ENCODE data around the gene KCNK16.
"Not testable (repeated sequence)": the region's sequence is repeated elsewhere in the genome, so short reads cannot be mapped to it uniquely, and the experiment has no call there.

Gene KCNK16

DNA sequence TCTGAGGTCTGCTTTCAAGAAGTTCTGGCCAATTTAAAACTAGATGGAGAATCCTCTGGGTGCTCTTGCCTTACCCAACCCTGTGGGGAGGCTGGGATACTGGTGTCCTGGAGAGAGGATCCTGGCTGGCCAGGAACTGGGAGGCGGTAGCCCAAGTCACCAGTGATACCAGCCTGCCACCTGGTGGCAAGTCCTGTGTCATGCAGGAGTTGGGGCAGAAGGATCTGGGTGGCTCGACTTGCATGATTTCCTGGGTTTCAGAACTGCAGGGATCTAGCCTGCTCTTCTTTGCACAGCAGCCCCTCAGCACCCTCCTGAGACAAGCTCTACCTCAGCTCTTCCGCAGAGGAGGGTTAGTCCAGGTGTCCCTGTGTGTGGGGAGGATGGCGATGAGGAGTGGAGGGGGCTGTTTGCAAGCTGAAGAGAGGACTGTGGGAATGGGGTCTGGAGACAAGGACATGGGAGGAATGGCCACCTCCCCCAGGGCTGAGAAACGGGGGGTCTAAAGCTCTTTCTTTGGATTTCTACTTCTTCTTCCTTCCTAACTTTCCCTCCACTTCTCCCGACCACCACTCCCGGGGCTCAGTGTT, 12.5 kb downstream of the KCNK16 start:
- DNase-seq (ENCODE audit: low read depth in 2 of 2): no peak

DNA sequence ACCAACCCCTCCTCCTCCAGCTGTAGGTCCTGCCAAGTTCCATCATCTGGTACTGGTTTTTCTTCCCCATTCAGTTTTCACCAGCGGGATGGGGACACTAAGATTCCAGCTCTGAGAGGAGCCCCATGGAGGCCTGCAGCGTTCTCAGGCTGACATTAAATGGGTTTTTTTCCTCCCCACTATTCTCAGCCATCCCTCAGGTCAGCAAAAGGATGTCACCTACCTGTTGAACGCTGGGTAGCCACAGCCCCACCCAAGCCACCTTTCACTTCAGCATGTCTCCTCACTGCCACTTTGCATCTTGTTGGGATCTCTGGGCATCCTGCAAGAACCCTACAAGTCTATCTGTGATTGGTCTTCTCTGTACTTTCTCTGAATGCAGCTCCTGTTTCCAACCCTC, 15.0 kb downstream of the KCNK16 start:
- no peak for DNase-seq (ENCODE audit: low read depth in 2 of 2)

GRCh38 chr6:39304951-39305350, 17.6 kb downstream of the KCNK16 start:
- no peak for DNase-seq (ENCODE audit: low read depth in 2 of 2)

DNA sequence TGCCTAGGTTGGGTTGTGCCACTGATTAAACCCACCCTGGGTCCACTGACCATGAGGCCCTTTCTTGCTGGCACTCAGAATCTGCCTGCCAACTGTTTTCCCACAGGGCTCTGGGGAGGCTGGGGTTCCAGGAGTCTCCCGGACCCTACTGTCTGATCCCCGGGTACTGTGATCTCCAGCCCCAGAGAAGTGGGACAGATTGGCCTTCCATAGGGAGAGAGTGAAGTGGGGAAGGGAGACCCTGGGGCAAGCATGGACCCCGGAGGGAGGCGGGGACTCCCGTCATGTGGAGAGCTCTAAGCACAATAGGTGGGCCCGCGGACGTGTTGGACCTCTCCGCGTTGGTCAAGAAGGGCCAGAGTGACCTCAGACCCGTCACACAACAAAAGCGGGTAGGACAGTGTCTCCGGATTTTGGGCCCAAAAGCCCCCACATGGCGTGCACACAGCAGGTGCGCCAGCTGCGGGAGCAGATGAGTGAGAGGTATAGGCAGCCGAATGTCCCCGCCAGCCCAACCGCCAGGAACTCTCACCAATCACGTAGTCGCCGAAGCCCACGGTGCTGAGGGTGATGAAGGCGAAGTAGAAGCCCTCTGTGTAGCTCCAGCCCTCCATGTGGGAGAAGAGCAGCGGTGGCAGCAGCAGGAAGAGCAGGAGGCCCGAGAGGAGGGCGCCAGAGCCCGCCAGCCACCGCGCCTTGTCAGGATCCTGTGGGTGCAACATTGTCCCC, 18.9 kb downstream of the KCNK16 start:
- DNase-seq (ENCODE audit: low read depth in 2 of 2): no peak

GRCh38 chr6:39302669-39303424, 19.7 kb downstream of the KCNK16 start:
- DNase-seq (ENCODE audit: low read depth in 2 of 2): peak; percentile 61 to 71

GRCh38 chr6:39302011-39302410, 20.5 kb downstream of the KCNK16 start:
- DNase-seq (ENCODE audit: low read depth in 2 of 2): no peak

- DNase-seq (ENCODE audit: low read depth in 2 of 2): no peak
These were observed 20.9 kb downstream of the KCNK16 start for GRCh38 chr6:39301606-39302005.

- no peak for DNase-seq (ENCODE audit: low read depth in 2 of 2)
These were observed 21.8 kb downstream of the KCNK16 start for GRCh38 chr6:39300739-39301138.

- DNase-seq (ENCODE audit: low read depth in 2 of 2): no peak
These were observed 24.4 kb downstream of the KCNK16 start for GRCh38 chr6:39298061-39298460.

GRCh38 chr6:39296745-39297640, 25.5 kb downstream of the KCNK16 start:
- DNase-seq (ENCODE audit: low read depth in 2 of 2): no peak

DNA sequence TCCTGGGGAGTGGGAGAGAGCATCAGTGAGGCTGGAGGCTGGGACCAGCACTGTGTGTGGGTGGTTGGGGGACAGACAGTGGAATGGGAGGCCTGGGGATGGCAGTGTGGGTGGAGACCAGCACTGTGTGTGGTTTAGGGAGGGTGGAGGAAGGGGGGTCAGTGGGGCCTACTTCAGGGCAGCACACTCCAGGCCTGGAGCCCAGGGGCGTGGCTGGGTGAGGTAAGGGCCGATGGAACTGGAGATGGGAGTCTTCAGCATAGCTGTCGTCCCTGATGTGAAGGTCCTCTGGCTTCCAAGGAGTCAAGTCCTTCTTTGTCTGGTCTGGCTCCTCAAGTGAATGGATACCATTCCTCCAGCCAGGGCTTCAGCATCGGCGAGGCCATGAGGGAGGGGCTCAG, 26.9 kb downstream of the KCNK16 start:
- DNase-seq (ENCODE audit: low read depth in 2 of 2): no peak

GRCh38 chr6:39294899-39295298, 27.6 kb downstream of the KCNK16 start:
- no peak for DNase-seq (ENCODE audit: low read depth in 2 of 2)

DNA sequence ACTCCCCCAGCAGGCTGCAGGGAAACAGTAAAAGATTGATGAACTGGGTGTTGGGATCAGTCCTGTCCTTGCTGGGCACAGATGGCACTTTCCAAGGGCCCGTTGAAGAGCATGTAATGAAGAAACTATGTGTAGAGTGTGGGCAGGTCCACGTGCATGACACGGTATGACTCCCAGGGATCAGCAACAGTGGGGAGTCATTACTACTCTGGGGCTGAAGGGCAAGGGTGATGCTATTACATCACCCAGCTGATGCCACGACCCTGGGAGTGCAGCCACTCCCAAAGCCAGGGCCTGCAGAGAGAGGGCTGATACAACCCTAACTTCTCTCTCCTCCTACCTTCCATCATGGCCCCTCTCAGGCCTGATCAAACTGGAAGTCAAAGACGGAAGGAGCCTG, 28.4 kb downstream of the KCNK16 start:
- DNase-seq (ENCODE audit: low read depth in 2 of 2): no peak

GRCh38 chr6:39292637-39293036, 29.9 kb downstream of the KCNK16 start:
- no peak for DNase-seq (ENCODE audit: low read depth in 2 of 2)

DNA sequence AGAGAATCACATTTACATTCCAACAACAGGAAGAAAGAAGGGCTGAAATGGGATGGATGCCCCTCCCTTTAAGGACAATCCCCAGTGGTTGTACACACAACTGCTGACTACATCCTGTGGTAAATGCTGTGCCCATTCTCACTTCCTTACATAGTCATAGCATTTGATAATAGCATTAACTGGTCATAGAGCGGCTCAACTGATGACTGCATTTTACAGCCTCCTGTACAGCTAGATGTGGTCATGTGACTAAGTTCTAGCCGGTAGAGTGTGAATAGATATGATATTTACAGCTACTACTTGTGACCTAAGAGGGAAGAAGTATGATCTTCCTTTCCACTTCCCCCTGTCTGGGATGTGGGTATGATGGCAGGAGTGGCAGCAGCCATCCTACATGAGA, 33.0 kb downstream of the KCNK16 start:
- no peak for DNase-seq (ENCODE audit: low read depth in 2 of 2)

DNA sequence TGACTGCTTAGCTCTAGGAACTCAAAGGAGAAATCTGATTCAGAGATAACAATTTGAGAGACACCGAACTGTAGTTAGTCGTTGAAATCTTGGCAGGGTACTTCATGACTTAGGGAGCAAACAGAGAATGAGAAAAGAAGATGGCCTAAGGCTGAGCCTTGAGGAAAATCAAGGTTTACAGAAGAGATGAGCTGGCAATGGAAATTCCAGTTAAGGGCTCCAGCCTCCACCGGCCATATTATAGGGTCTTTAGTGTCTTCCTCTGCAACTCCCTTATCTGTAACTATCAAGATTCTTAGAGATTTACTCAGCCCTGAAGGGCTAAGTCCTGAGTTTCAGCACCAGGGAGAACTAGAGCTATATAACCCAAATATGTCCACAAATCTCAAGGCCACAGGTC, 34.9 kb downstream of the KCNK16 start:
- DNase-seq (ENCODE audit: low read depth in 2 of 2): no peak

DNA sequence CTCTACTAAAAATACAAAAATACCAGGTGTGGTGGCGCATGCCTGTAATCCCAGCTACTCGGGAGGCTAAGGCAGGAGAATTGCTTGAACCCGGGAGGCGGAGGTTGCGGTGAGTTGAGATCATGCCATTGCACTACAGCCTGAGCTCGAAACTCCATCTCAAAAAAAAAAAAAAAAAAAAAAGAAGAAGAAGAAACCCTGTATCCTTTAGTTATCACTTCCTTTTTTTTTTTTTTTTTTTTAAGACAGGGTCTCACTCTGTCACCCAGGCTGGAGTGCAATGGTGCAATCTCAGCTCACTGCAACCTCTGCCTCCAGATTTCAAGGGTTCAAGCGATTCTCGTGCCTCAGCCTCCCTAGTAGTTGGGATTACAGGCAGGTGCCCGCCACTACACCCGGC, 35.9 kb downstream of the KCNK16 start:
- not testable (repeated sequence) for DNase-seq (ENCODE audit: low read depth in 2 of 2)

- DNase-seq (ENCODE audit: low read depth in 2 of 2): no peak
These were observed 39.7 kb downstream of the KCNK16 start for GRCh38 chr6:39282774-39283173.

DNA sequence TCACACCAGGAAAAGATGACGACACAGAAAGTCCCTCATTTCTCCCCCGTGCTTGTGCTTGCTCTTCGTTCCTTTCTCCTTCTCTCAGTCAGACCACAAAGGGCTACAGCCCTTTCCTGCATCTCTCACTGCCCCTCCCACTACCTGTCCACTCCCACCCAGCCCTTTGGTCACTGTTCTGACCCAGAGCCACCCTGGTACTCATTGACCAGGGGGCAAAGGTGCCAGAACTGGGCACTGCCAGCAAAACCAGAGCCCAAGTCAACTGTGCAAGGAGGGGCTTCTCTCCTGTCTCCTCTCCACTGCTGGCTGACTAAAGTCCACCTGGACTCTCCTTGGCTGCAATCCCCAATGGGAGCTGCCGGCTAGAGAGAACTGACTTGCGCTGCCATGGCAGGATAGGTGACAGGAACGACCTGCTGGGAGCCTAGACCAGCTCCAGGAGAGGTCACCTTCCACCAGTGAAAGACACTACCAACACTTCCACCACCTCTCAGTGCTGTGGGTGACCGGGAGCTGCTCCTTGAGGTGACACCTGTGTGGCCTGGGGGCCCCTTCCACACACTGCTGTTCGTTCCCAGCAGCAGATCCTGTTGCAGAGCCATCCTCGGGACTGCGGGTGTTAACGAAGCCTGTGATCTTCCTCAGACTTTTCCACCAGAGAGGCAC, 41.1 kb downstream of the KCNK16 start:
- DNase-seq (ENCODE audit: low read depth in 2 of 2): no peak

- DNase-seq (ENCODE audit: low read depth in 2 of 2): no peak
These were observed 42.2 kb downstream of the KCNK16 start for GRCh38 chr6:39280247-39280731.

GRCh38 chr6:39279539-39279938, 43.0 kb downstream of the KCNK16 start:
- DNase-seq (ENCODE audit: low read depth in 2 of 2): no peak
